ENCODE measurements around the gene ARID2. TPM values are rescaled to one million over a fixed set of nuclear protein-coding genes. Genes with fewer than 3 reads are reported as not detected.

The ARID2 gene
- total RNA-seq, 1 experiment from 2014 or later, result 15.4 TPM

DNA sequence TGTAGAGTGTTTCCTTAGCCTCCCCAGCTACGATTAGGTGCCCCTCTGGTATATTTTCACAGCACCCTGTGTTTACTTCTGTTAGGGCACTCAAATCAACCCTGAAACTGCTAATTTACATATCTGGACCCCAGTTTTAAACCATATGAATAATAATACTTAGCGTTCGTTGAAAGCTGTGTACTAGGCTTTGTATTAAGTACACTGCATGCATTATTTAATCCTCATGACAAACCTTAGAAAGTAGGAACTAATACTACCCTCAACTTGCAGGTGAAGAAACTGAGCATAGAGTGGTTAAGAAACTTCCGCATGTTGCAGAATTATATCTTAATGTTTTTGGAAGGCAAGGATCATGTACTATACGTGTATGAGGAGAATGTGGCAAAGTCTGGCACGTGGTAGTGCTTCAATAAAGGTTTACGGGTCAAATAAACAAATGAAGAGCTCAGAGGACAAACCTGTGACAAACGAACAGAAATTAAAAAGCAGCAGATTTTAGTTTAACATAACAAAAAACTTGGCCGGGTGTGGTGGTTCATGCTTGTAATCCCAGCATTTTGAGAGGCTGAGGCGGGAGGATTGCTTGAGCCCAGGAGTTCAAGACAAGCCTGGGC is 22.2 kb upstream of the ARID2 start:
- no peaks in the 10 kb centered on the region for H3K9me3 ChIP-seq (ENCODE audit: low read length)
- H3K4me1 ChIP-seq (ENCODE audit: insufficient read depth, low read length), result peaks cover 5% of the 10 kb centered on the region
- H3K4me3 ChIP-seq (ENCODE audit: low read length), result no peak overlapping the region
- no peaks in the 10 kb centered on the region for H3F3A ChIP-seq (ENCODE audit: low read length, unreplicated experiment)
- H3K4me2 ChIP-seq (ENCODE audit: low read length), result no peak overlapping the region
- DNase-seq (no peak), ATAC-seq (no peak)
- intact Hi-C loops (cut with micrococcal nuclease), result no loop called here
- POLR2A ChIA-PET (ENCODE audit: unreplicated experiment), result no interaction called here
- no peaks in the 10 kb centered on the region for H4K20me1 ChIP-seq (ENCODE audit: low read length)
- H3K79me2 ChIP-seq (ENCODE audit: low read length), result no peaks in the 10 kb centered on the region
- H3K9me2 ChIP-seq (replicated peaks; ENCODE audit: low read length), result no peaks in the 10 kb centered on the region
- H3K9ac ChIP-seq (ENCODE audit: low read length), result no peak overlapping the region
- no peaks in the 10 kb centered on the region for H3K36me3 ChIP-seq (ENCODE audit: low read depth, low read length)
- H3K27me3 ChIP-seq (ENCODE audit: low read length), result no peaks in the 10 kb centered on the region
- CTCF ChIA-PET, result no interaction called here
- H3K27ac ChIP-seq (ENCODE audit: low read length), result no peak overlapping the region
- TF ChIP-seq EZH2phosphoT487 (IDR thresholded peaks at IDR 0.05; ENCODE audit: borderline replicate concordance, low read length), result no peak
- TF ChIP-seq, protein P1, sequence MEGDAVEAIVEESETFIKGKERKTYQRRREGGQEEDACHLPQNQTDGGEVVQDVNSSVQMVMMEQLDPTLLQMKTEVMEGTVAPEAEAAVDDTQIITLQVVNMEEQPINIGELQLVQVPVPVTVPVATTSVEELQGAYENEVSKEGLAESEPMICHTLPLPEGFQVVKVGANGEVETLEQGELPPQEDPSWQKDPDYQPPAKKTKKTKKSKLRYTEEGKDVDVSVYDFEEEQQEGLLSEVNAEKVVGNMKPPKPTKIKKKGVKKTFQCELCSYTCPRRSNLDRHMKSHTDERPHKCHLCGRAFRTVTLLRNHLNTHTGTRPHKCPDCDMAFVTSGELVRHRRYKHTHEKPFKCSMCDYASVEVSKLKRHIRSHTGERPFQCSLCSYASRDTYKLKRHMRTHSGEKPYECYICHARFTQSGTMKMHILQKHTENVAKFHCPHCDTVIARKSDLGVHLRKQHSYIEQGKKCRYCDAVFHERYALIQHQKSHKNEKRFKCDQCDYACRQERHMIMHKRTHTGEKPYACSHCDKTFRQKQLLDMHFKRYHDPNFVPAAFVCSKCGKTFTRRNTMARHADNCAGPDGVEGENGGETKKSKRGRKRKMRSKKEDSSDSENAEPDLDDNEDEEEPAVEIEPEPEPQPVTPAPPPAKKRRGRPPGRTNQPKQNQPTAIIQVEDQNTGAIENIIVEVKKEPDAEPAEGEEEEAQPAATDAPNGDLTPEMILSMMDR (conservative IDR thresholded peaks at IDR 0.05; ENCODE audit: low read depth, low read length), result no peak
- TF ChIP-seq EZH2 (IDR thresholded peaks at IDR 0.05; ENCODE audit: low read length, unreplicated experiment), result no peak
- BruUV-seq (replicated peaks), result no TSS peak
- H2AFZ ChIP-seq (ENCODE audit: low read length), result no peak overlapping the region

DNA sequence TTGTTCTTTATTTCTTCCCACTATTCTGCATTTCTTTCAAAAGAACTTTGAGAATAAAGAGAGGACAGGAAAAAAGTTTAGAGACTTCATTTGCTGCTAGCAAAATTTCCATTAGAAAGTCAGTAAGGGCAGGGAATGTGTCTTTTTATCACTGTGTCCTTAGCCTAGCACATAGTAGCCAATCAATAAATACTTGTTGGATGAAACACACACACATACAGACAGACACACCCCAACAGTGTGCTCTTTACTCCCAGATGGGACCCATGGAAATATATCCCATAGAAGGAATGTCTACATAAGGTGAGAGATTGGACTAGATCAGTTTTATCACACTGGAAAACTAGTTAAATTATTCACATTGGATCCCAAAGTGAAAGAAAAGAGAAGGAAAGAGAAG is 21.1 kb upstream of the ARID2 start:
- ChIA-PET CTCF (no interaction called here), POLR2A (ENCODE audit: unreplicated experiment) (no interaction called here)
- H3K79me2 ChIP-seq (ENCODE audit: low read length), result no peaks in the 10 kb centered on the region
- no peak overlapping the region for H3K4me2 ChIP-seq (ENCODE audit: low read length)
- BruUV-seq (replicated peaks), result no TSS peak
- no peak overlapping the region for H3K9ac ChIP-seq (ENCODE audit: low read length)
- no peaks in the 10 kb centered on the region for H3K9me2 ChIP-seq (replicated peaks; ENCODE audit: low read length)
- no peaks in the 10 kb centered on the region for H3F3A ChIP-seq (ENCODE audit: low read length, unreplicated experiment)
- TF ChIP-seq, protein P1 (conservative IDR thresholded peaks at IDR 0.05; ENCODE audit: low read depth, low read length), result no peak
- TF ChIP-seq EZH2phosphoT487 (IDR thresholded peaks at IDR 0.05; ENCODE audit: borderline replicate concordance, low read length), result no peak
- no peak for TF ChIP-seq EZH2 (IDR thresholded peaks at IDR 0.05; ENCODE audit: low read length, unreplicated experiment)
- H3K27me3 ChIP-seq (ENCODE audit: low read length), result no peaks in the 10 kb centered on the region
- peaks cover 5% of the 10 kb centered on the region for H3K4me1 ChIP-seq (ENCODE audit: insufficient read depth, low read length)
- ATAC-seq, result no peak
- H3K27ac ChIP-seq (ENCODE audit: low read length), result no peak overlapping the region
- H3K9me3 ChIP-seq (ENCODE audit: low read length), result no peaks in the 10 kb centered on the region
- intact Hi-C loops (cut with micrococcal nuclease), result no loop called here
- no peaks in the 10 kb centered on the region for H3K36me3 ChIP-seq (ENCODE audit: low read depth, low read length)
- H2AFZ ChIP-seq (ENCODE audit: low read length), result no peak overlapping the region
- DNase-seq, result no peak
- H3K4me3 ChIP-seq (ENCODE audit: low read length), result no peak overlapping the region
- H4K20me1 ChIP-seq (ENCODE audit: low read length), result no peaks in the 10 kb centered on the region

DNA sequence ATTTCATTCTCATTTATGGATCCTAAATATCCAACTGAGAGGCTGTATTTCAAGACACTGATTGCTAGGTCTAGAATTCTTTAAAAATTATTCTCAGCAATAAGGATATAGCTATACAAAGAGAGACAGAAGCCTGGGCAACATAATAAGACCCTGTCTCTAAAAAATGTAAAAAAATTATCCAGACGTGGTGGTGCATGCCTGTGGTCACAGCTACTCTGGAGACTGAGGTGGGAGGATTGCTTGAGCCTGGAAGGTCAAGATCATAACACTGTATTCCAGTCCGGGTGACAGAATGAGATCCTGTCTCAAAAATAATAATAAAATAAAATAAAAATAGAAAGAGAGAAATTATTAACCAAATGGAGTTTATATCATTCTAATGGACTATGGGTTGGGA is 20.6 kb upstream of the ARID2 start:
- Histone ChIP-seq H2AFZ (ENCODE audit: low read length) (no peak overlapping the region), H3K4me1 (ENCODE audit: insufficient read depth, low read length) (peaks cover 5% of the 10 kb centered on the region), H3K9me2 (replicated peaks; ENCODE audit: low read length) (no peaks in the 10 kb centered on the region), H3K36me3 (ENCODE audit: low read depth, low read length) (no peaks in the 10 kb centered on the region), H3F3A (ENCODE audit: low read length, unreplicated experiment) (no peaks in the 10 kb centered on the region), H3K4me2 (ENCODE audit: low read length) (no peak overlapping the region), H3K79me2 (ENCODE audit: low read length) (no peaks in the 10 kb centered on the region), H3K27ac (ENCODE audit: low read length) (no peak overlapping the region), H3K9ac (ENCODE audit: low read length) (no peak overlapping the region), H3K4me3 (ENCODE audit: low read length) (no peak overlapping the region), H3K27me3 (ENCODE audit: low read length) (no peaks in the 10 kb centered on the region), H3K9me3 (ENCODE audit: low read length) (no peaks in the 10 kb centered on the region), H4K20me1 (ENCODE audit: low read length) (no peaks in the 10 kb centered on the region)
- CTCF ChIA-PET, result no interaction called here
- no peak for ATAC-seq
- TF ChIP-seq EZH2phosphoT487 (IDR thresholded peaks at IDR 0.05; ENCODE audit: borderline replicate concordance, low read length) (no peak), EZH2 (IDR thresholded peaks at IDR 0.05; ENCODE audit: low read length, unreplicated experiment) (no peak)
- TF ChIP-seq, protein P1 (conservative IDR thresholded peaks at IDR 0.05; ENCODE audit: low read depth, low read length), result no peak
- POLR2A ChIA-PET (ENCODE audit: unreplicated experiment), result no interaction called here
- no TSS peak for BruUV-seq (replicated peaks)
- no peak for DNase-seq
- intact Hi-C loops (cut with micrococcal nuclease), result no loop called here

All from PC-3 (cell line).